ENCODE results near the gene GTF3C1. TPM values are rescaled to one million over a fixed set of nuclear protein-coding genes. Genes with fewer than 3 reads are reported as not detected.

GTF3C1 gene
- total and polyA plus RNA-seq, 2 of the 8 experiments (the other 6 are each of a cell fraction or from before 2014, with no cell fraction given) = 89.3 to 126 TPM

GRCh38 chr16:27506771-27507170 is 42.9 kb downstream of the GTF3C1 start (continued):
- no peak for TF ChIP-seq CHD1 (IDR thresholded peaks at IDR 0.05; ENCODE audit: low read depth, low read length)
